Progenitor cell of endocrine pancreas (in vitro differentiated cells): ENCODE results near the gene GDE1. TPM values are rescaled to one million over a fixed set of nuclear protein-coding genes. Genes with fewer than 3 reads are reported as not detected.

Experiments
- DNase-seq: peaks from one replicate; pipeline ENCODE4 v3.0.0; 2021; ENCODE audit warnings: low spot score; ENCODE audit not compliant: unreplicated experiment
- H3K27ac Mint-ChIP-seq: 2 replicates; pipeline ENCODE4 v1.8.0; 2021; ENCODE audit warnings: mild to moderate bottlenecking, moderate library complexity, mixed read lengths
- H3K27me3 Mint-ChIP-seq: 2 replicates; pipeline ENCODE4 v1.8.0; 2021; ENCODE audit warnings: mixed read lengths
- H3K36me3 Mint-ChIP-seq: 2 replicates; pipeline ENCODE4 v1.8.0; 2022; ENCODE audit warnings: mixed read lengths; ENCODE audit not compliant: insufficient read depth
- H3K4me1 Mint-ChIP-seq: 2 replicates; pipeline ENCODE4 v1.8.0; 2021; ENCODE audit warnings: low read depth, mixed read lengths
- H3K4me3 Mint-ChIP-seq: 2 replicates; pipeline ENCODE4 v1.8.0; 2021; ENCODE audit warnings: low read depth, mild to moderate bottlenecking, moderate library complexity, mixed read lengths
- H3K9me3 Mint-ChIP-seq: 2 replicates; pipeline ENCODE4 v1.8.0; 2021; ENCODE audit warnings: low read depth, mixed read lengths
- total RNA-seq: library from RNA; stranded (reverse); gene quantifications from 2 replicates; pipeline ENCODE4 v1.2.1, GENCODE V29; 2021
- TF ChIP-seq, protein P1 (sequence below): fragments of 200-600 bp; sonication (generic); IDR thresholded peaks from one replicate; pipeline ENCODE4 v1.5.0; 2021; ENCODE audit warnings: antibody characterized with exemption, mild to moderate bottlenecking; ENCODE audit not compliant: unreplicated experiment

Gene GDE1
- total RNA-seq, 1 donor from 2014 or later: 116 TPM

DNA sequence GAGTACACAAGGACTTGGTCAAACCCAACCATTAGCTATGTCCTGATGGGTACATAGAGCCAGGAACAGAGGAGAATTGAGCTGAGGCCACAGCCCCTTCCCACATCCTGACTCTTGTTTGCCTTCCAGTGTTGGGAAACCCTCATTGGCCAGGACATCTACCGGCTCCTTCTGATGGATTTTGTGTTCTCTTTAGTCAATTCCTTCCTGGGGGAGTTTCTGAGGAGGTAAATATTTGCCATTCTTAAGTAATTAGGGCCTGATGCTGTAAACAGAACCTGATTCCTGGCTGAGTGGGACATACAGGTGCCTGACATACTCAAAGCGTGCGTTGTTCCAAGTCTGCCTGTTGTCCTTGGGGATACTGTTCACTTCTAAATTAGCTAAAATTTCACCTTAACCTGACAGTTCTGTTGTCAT is 42.6 kb downstream of the GDE1 start:
- H3K36me3 Mint-ChIP-seq: peaks cover 8% of the 10 kb centered on the region
- H3K27ac Mint-ChIP-seq: peak overlapping the region; percentile 83
- H3K4me3 Mint-ChIP-seq: no peak overlapping the region
- no peaks in the 10 kb centered on the region for H3K27me3 Mint-ChIP-seq
- TF ChIP-seq, protein P1, sequence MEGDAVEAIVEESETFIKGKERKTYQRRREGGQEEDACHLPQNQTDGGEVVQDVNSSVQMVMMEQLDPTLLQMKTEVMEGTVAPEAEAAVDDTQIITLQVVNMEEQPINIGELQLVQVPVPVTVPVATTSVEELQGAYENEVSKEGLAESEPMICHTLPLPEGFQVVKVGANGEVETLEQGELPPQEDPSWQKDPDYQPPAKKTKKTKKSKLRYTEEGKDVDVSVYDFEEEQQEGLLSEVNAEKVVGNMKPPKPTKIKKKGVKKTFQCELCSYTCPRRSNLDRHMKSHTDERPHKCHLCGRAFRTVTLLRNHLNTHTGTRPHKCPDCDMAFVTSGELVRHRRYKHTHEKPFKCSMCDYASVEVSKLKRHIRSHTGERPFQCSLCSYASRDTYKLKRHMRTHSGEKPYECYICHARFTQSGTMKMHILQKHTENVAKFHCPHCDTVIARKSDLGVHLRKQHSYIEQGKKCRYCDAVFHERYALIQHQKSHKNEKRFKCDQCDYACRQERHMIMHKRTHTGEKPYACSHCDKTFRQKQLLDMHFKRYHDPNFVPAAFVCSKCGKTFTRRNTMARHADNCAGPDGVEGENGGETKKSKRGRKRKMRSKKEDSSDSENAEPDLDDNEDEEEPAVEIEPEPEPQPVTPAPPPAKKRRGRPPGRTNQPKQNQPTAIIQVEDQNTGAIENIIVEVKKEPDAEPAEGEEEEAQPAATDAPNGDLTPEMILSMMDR: no peak
- no peak for DNase-seq
- peaks cover 8% of the 10 kb centered on the region for H3K9me3 Mint-ChIP-seq
- H3K4me1 Mint-ChIP-seq: peaks cover 18% of the 10 kb centered on the region

DNA sequence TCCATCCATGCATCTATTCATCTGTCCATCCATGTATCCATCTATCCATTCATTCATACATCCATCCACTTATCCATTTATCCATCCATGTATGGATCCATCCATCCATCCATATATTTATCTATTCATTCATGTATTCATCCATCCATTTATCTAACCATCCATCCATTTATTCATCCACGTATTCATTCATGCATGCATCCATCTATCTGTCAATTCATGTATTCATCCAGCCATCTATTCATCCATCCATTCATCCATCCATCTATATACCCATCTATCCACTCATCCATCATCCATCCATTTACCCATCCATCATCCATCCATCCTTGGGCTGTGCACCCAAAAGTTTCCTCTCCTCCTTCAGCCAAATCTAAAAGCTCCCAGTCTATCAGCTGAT is 43.4 kb downstream of the GDE1 start:
- Mint-ChIP-seq H3K27ac (peak overlapping the region; percentile 83), H3K27me3 (no peaks in the 10 kb centered on the region), H3K4me1 (peaks cover 18% of the 10 kb centered on the region), H3K36me3 (peaks cover 11% of the 10 kb centered on the region), H3K4me3 (no peak overlapping the region), H3K9me3 (peaks cover 8% of the 10 kb centered on the region)
- TF ChIP-seq, protein P1: no peak
- no peak for DNase-seq

DNA sequence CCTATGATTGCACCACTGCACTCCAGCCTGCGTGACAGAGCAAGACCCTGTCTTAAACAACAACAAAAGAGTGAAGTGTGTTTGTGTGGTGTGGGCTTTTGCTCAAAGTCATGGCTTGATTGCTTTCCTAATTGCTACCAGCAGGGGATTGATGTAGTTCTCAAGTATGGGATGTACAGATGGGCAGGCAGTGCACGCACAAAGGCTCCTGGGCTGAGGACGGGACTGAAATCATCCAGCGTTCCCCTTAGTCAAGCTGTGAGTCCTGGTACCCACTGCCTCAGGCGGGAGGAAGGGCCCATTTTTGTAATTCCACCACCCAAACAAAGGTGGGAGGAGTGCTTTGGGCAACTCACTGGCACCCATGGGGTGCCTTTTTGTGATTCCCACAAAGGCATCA is 47.3 kb downstream of the GDE1 start:
- Mint-ChIP-seq H3K4me1 (peaks cover 15% of the 10 kb centered on the region), H3K27ac (no peak overlapping the region), H3K9me3 (peaks cover 8% of the 10 kb centered on the region), H3K27me3 (no peaks in the 10 kb centered on the region), H3K4me3 (no peak overlapping the region), H3K36me3 (peaks cover 13% of the 10 kb centered on the region)
- no peak for DNase-seq
- TF ChIP-seq, protein P1: no peak

DNA sequence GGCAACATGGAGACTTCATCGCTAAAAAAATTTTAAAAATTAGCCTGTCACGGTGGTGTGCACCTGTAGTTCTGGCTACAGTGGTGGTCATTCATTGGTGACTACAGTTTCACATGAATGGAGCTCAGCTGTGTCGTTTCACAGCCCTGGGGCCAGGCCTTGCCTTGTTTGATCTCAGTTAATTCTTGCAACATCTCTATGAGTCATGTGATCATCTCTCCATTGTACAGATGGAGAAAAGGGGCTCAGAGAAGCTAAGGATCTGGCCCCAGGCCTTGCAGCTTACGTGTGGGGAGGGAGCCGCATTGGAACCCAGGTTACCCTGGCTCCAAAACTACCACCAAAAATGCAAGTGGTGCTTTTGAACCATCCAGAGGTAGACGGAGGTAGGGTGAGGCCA is 49.4 kb downstream of the GDE1 start:
- no peak for DNase-seq
- peaks cover 2% of the 10 kb centered on the region for H3K9me3 Mint-ChIP-seq
- H3K4me3 Mint-ChIP-seq: no peak overlapping the region
- no peaks in the 10 kb centered on the region for H3K27me3 Mint-ChIP-seq
- TF ChIP-seq, protein P1: no peak
- no peak overlapping the region for H3K27ac Mint-ChIP-seq
- peaks cover 19% of the 10 kb centered on the region for H3K36me3 Mint-ChIP-seq
- H3K4me1 Mint-ChIP-seq: no peaks in the 10 kb centered on the region

DNA sequence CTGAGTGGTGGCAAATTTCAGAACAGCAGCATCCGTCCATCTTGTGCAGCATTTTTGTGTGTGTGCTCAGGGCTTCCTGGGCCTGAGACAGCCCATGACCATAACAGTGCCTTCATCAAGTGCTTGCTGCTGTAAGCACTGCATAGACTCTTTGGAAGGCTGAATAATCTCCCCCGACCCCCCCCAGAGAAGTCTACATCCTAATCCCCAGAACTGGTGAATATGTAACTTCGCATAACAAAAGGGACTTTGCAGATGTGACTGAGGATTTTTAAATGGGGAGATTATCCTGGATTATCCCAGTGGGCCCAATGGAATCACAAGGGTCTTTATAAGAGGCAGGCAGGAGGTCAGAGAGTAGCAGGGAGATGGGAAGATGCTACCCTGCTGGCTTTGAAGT is 53.6 kb downstream of the GDE1 start:
- no peak for DNase-seq
- Mint-ChIP-seq H3K27me3 (no peaks in the 10 kb centered on the region), H3K4me3 (no peak overlapping the region), H3K27ac (no peak overlapping the region), H3K36me3 (peaks cover 13% of the 10 kb centered on the region), H3K9me3 (no peaks in the 10 kb centered on the region), H3K4me1 (peaks cover 7% of the 10 kb centered on the region)
- TF ChIP-seq, protein P1: no peak
